H9 (cell line): ENCODE data around the gene ADAMTS2. TPM values are rescaled to one million over a fixed set of nuclear protein-coding genes. Genes with fewer than 3 reads are reported as not detected.

Experiments used
- DNase-seq: peaks from one replicate; pipeline ENCODE4 v3.0.0-alpha.2; 2017
- H2AFZ ChIP-seq: one replicate; pipeline ENCODE4 v1.6.1; 2013; ENCODE audit warnings: mild to moderate bottlenecking, low read length, control low read depth, moderate library complexity
- H2AK5ac ChIP-seq: 2 replicates; pipeline ENCODE4 v1.6.1; 2013; ENCODE audit warnings: low read length, control low read depth, mixed read lengths; ENCODE audit not compliant: insufficient read length
- H2BK120ac ChIP-seq: one replicate; pipeline ENCODE4 v1.6.1; 2013; ENCODE audit warnings: low read depth, mild to moderate bottlenecking, low read length, control low read depth, inconsistent platforms; ENCODE audit not compliant: poor library complexity, severe bottlenecking
- H2BK12ac ChIP-seq: 2 replicates; pipeline ENCODE4 v1.6.1; 2013; ENCODE audit warnings: low read length, control low read depth, mixed read lengths, low read depth; ENCODE audit not compliant: insufficient read length
- H2BK15ac ChIP-seq: 2 replicates; pipeline ENCODE4 v1.6.1; 2013; ENCODE audit warnings: low read depth, low read length, control low read depth
- H2BK20ac ChIP-seq: one replicate; pipeline ENCODE4 v1.6.1; 2013; ENCODE audit warnings: low read depth, mild to moderate bottlenecking, low read length, control low read depth, inconsistent platforms; ENCODE audit not compliant: poor library complexity, severe bottlenecking
- H2BK5ac ChIP-seq: 2 replicates; pipeline ENCODE4 v1.6.1; 2013; ENCODE audit warnings: low read length, control low read depth, mixed read lengths; ENCODE audit not compliant: insufficient read length
- H3K14ac ChIP-seq: 2 replicates; pipeline ENCODE4 v1.6.1; 2013; ENCODE audit warnings: low read length, control low read depth; ENCODE audit not compliant: insufficient read depth
- H3K18ac ChIP-seq: 2 replicates; pipeline ENCODE4 v1.6.1; 2013; ENCODE audit warnings: low read depth, mild to moderate bottlenecking, mixed read lengths, low read length, control low read depth; ENCODE audit not compliant: insufficient read length
- H3K23ac ChIP-seq: 2 replicates; pipeline ENCODE4 v1.6.1; 2013; ENCODE audit warnings: low read length, control low read depth, mixed read lengths, low read depth; ENCODE audit not compliant: insufficient read length
- H3K23me2 ChIP-seq: 2 replicates; pipeline ENCODE4 v1.6.1; 2013; ENCODE audit warnings: low read depth, mild to moderate bottlenecking, mixed read lengths, low read length, control low read depth; ENCODE audit not compliant: insufficient read length, poor library complexity, severe bottlenecking
- H3K27ac ChIP-seq: 2 replicates; pipeline ENCODE4 v1.5.1; 2013; ENCODE audit warnings: low read length, control low read depth, mixed read lengths, low read depth; ENCODE audit not compliant: insufficient read length
- H3K27me3 ChIP-seq: 2 replicates; pipeline ENCODE4 v1.6.1; 2013; ENCODE audit warnings: low read length, control low read depth, inconsistent platforms; ENCODE audit not compliant: insufficient read depth
- H3K4ac ChIP-seq: 2 replicates; pipeline ENCODE4 v1.6.1; 2013; ENCODE audit warnings: low read depth, mild to moderate bottlenecking, control low read depth, inconsistent platforms, low read length, moderate library complexity
- H3K4me1 ChIP-seq: 2 replicates; pipeline ENCODE4 v1.6.1; 2013; ENCODE audit warnings: low read length, control low read depth, inconsistent platforms; ENCODE audit not compliant: insufficient read depth
- H3K4me2 ChIP-seq: 2 replicates; pipeline ENCODE4 v1.6.1; 2013; ENCODE audit warnings: low read length, control low read depth, mixed read lengths; ENCODE audit not compliant: insufficient read length, insufficient read depth
- H3K56ac ChIP-seq: 2 replicates; pipeline ENCODE4 v1.6.1; 2013; ENCODE audit warnings: low read depth, mild to moderate bottlenecking, mixed read lengths, low read length, control low read depth; ENCODE audit not compliant: insufficient read length
- H3K79me1 ChIP-seq: 2 replicates; pipeline ENCODE4 v1.6.1; 2013; ENCODE audit warnings: low read depth, mild to moderate bottlenecking, moderate library complexity, low read length, control low read depth, inconsistent platforms; ENCODE audit not compliant: insufficient read depth, poor library complexity, severe bottlenecking
- H3K79me2 ChIP-seq: 2 replicates; pipeline ENCODE4 v1.6.1; 2013; ENCODE audit warnings: low read length, control low read depth, inconsistent platforms; ENCODE audit not compliant: insufficient read depth
- H3K9ac ChIP-seq: 2 replicates; pipeline ENCODE4 v1.6.1; 2013; ENCODE audit warnings: low read length, control low read depth, mixed read lengths; ENCODE audit not compliant: insufficient read length; ENCODE audit errors: extremely low read depth
- H3K9me3 ChIP-seq: one replicate; pipeline ENCODE4 v1.6.1; 2013; ENCODE audit warnings: low read depth, low read length, inconsistent platforms; ENCODE audit not compliant: control insufficient read depth
- H3T11ph ChIP-seq: one replicate; pipeline ENCODE4 v1.6.1; 2013; ENCODE audit warnings: mild to moderate bottlenecking, low read length, control low read depth, inconsistent platforms
- H4K20me1 ChIP-seq: one replicate; pipeline ENCODE4 v1.6.1; 2013; ENCODE audit not compliant: control insufficient read depth, insufficient read length, insufficient read depth
- H4K5ac ChIP-seq: 2 replicates; pipeline ENCODE4 v1.6.1; 2013; ENCODE audit warnings: low read depth, mild to moderate bottlenecking, mixed read lengths, low read length, control low read depth; ENCODE audit not compliant: insufficient read length
- H4K8ac ChIP-seq: replicated peaks from 2 replicates; pipeline ENCODE4 v1.6.1; 2013; ENCODE audit warnings: low read length, control low read depth, mixed read lengths, low read depth; ENCODE audit not compliant: insufficient read length
- H4K91ac ChIP-seq: 2 replicates; pipeline ENCODE4 v1.6.1; 2013; ENCODE audit warnings: low read depth, mild to moderate bottlenecking, moderate library complexity, mixed read lengths, low read length, control low read depth; ENCODE audit not compliant: insufficient read length
- H3K27ac Mint-ChIP-seq, 3 experiments: 2 replicates in 2 of 3; 3 replicates in 1 of 3; pipeline ENCODE4 v1.8.0; 2020 to 2021; ENCODE audit warnings: mixed read lengths in 3 of 3, mild to moderate bottlenecking in 1 of 3, moderate library complexity in 1 of 3
- H3K27me3 Mint-ChIP-seq: 2 replicates; pipeline ENCODE4 v1.8.0; 2021; ENCODE audit warnings: low read depth, mild to moderate bottlenecking, moderate library complexity, mixed read lengths
- H3K36me3 Mint-ChIP-seq, 3 experiments: 2 replicates in 2 of 3; 3 replicates in 1 of 3; pipeline ENCODE4 v1.8.0; 2020 to 2021; ENCODE audit warnings: low read depth in 3 of 3, mixed read lengths in 3 of 3; ENCODE audit not compliant: insufficient read depth in 1 of 3
- H3K4me1 Mint-ChIP-seq, 2 experiments: 2 replicates each; pipeline ENCODE4 v1.8.0; 2020; ENCODE audit warnings: mixed read lengths in 2 of 2
- H3K4me3 Mint-ChIP-seq, 2 experiments: 2 replicates in 1 of 2; 3 replicates in 1 of 2; pipeline ENCODE4 v1.8.0; 2020 to 2021; ENCODE audit warnings: mild to moderate bottlenecking in 2 of 2, mixed read lengths in 2 of 2, moderate library complexity in 1 of 2
- H3K9me3 Mint-ChIP-seq, 2 experiments: 2 replicates in 1 of 2; 3 replicates in 1 of 2; pipeline ENCODE4 v1.8.0; 2020; ENCODE audit warnings: mild to moderate bottlenecking in 2 of 2, mixed read lengths in 2 of 2, moderate library complexity in 1 of 2
- CTCF ChIP-seq: fragments of 200-600 bp; sonication (generic); conservative IDR thresholded peaks from 3 replicates; pipeline ENCODE4 v1.8.0; 2021; ENCODE audit warnings: antibody characterized with exemption, mild to moderate bottlenecking
- WGBS: extraction: QIAGEN DNeasy Blood & Tissue Kit; methylation state at CpG from one replicate; pipeline ENCODE4 v1.1.7; 2013; ENCODE audit warnings: missing lambda C conversion rate, low lambda C conversion rate, mixed read lengths; ENCODE audit not compliant: insufficient read length; ENCODE audit errors: extremely low coverage; 5-methylcytosine and 5-hydroxymethylcytosine counted together
- total RNA-seq: library from RNA; stranded (reverse); gene quantifications from 2 replicates; pipeline ENCODE4 v1.2.1, GENCODE V29; 2021

ADAMTS2 gene
- total RNA-seq, 1 experiment from 2014 or later, result 5.4 TPM

DNA sequence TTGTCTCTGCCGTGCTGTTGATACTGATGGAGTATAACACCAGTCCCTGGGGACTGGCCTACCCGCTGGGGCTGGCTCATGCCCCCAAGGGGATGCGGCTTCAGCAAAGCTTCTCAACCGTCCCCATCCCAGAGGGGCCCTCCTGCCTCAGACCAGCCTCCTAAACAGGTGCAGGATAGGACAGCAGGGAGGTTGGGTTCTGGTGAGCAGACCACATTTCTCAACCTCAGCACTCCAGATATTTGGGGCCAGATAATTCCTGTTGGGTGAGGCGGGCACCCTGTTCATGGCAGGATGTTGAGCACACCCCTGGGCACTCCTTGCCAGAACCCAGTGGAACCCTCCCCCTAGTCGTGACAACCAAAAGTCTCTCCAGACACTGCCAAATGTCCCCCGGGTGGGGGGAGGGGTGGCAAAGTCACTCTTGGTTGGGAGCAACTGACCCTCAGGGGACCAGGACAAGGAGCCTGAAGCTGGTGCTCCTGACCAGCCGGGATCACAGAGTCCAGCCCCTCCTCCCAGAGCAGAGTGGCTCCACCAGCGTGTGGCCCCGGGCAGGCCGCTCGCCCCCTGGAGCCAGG is 177.3 kb downstream of the ADAMTS2 start:
- Histone ChIP-seq H3K79me2 (no peaks in the 10 kb centered on the region), H3K27me3 (no peaks in the 10 kb centered on the region), H3K9me3 (no peaks in the 10 kb centered on the region), H2AK5ac (no peak overlapping the region), H3K4me1 (no peaks in the 10 kb centered on the region), H3K14ac (no peak overlapping the region; the same call in 1 of the 2 replicates), H3K79me1 (no peaks in the 10 kb centered on the region), H3K27ac (no peak overlapping the region), H2AFZ (no peak overlapping the region), H3K56ac (no peak overlapping the region), H2BK15ac (no peak overlapping the region), H2BK12ac (no peak overlapping the region), H3K4ac (no peak overlapping the region), H4K91ac (no peak overlapping the region), H3K4me2 (no peak overlapping the region), H3T11ph (no peak overlapping the region), H3K9ac (no peak overlapping the region), H3K23ac (no peak overlapping the region), H2BK5ac (no peak overlapping the region), H3K23me2 (no peaks in the 10 kb centered on the region), H4K5ac (no peak overlapping the region), H3K18ac (no peak overlapping the region), H4K20me1 (no peaks in the 10 kb centered on the region), H2BK20ac (no peak overlapping the region), H4K8ac (no peak overlapping the region), H2BK120ac (no peak overlapping the region)
- H3K36me3 Mint-ChIP-seq, result peaks cover 0 to 6% (median 5%) of the 10 kb centered on the region in 3 experiments; a peak in 4 of 7 replicates
- peaks cover 7 to 18% of the 10 kb centered on the region in 2 experiments; a peak in 4 of 5 replicates for H3K9me3 Mint-ChIP-seq
- no peak overlapping the region for H3K27ac Mint-ChIP-seq
- no peak for TF ChIP-seq CTCF
- DNase-seq, result peak; percentile 17
- H3K4me3 Mint-ChIP-seq, result no peak overlapping the region
- no CpG with 5 or more reads among the region's 12 CpGs for WGBS
- H3K27me3 Mint-ChIP-seq, result no peaks in the 10 kb centered on the region
- H3K4me1 Mint-ChIP-seq, result no peaks in the 10 kb centered on the region
